Right kidney (tissue), 9 donors: Measurements from ENCODE around the gene OPN5.
"Not testable (repeated sequence)": the region's sequence is repeated elsewhere in the genome, so short reads cannot be mapped to it uniquely, and the experiment has no call there.

Source experiments
- DNase-seq: peaks from one replicate; pipeline ENCODE4 v3.0.0-alpha.2; 2016
- long read RNA-seq, 8 donors: transcript quantifications; one replicate each; lab custom pipeline, GENCODE V29; 2026

Gene OPN5
- long read RNA-seq, donor 1 = 0 reads
- long read RNA-seq, donor 2 = 0 reads
- long read RNA-seq, donor 3 = 0 reads
- long read RNA-seq, donor 4 = 0 reads
- long read RNA-seq, donor 5 = 0 reads
- long read RNA-seq, donor 6 = 0 reads
- long read RNA-seq, donor 7 = 0 reads
- long read RNA-seq, donor 8 = 0 reads

GRCh38 chr6:47781732-47782131 lies at the start of gene OPN5:
Gene OPN5, plus strand, starts transcription at chr6:47782032. Its CDS starts 35 bp downstream, at chr6:47782067.
- DNase-seq = no peak

GRCh38 chr6:47733879-47734558 lies 47.8 kb upstream of the OPN5 start:
- no peak for DNase-seq

DNA sequence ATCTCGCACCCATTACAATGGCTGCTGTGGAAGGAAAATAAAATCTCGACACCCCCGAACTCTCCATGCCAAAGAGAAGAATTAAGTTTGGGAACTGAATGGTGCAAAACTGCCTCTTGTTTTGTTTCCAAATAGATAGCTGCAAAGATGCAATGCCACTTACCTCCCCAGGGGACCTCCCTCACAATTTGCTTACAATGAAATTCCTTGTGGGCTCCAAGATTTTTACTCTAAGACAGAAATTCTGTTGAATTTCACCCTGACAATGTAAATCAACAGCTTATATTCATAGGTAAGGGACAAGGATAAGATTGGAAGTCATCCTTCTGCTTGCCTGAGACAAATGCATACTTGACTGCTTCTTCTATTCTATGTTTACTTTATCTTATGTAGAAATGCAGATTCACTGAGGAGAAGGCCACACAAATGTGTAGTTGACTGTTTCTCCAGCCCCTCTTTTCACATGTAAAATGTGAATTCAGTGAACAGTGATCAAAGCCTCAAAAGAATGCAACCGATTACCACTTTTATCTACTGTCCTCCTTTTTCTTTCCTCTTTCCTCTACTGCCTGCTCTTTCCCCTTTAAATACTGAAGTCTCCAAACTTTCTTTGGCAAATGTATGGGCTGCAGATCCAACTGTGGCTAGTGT lies 46.9 kb upstream of the OPN5 start:
- DNase-seq = no peak

GRCh38 chr6:47736083-47736700 lies 45.6 kb upstream of the OPN5 start:
- DNase-seq = no peak

DNA sequence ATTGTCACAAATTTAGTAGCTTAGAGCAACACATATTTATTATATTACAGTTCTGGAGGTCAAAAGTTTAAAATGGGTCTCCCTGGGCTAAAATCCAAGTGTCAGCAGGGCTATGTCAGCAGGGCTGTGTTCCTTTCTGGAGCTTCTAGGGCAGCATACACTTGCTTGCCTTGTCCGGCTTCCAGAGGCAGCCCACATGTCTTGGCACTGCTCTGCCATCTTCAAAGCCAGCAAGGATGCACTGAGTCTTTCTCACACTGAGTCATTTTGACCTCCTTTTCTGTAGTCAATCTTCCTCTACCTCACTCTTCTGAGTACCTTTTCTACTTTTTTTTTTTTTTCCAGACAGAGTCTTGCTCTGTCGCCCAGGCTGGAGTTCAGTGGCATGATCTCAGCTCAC lies 44.4 kb upstream of the OPN5 start:
- no peak for DNase-seq

DNA sequence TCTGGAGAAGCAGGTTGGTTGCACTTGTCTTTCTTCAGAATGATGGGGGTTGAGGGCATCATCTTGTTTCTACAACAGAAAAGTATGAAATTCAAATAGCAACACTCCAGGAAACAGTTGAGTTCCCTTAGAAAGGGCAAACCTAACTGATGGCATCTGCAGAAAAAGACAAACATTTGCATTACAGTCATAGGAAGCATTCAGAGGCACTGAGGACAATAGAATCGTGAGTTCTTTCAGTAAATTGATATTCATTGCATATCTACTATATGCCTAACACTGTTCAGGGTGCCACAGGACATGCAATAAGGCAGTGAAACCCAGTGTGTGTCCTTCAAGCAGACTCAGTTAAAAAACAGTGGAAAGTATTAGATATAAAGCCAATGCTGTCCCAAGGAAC lies 41.1 kb upstream of the OPN5 start:
- no peak for DNase-seq

DNA sequence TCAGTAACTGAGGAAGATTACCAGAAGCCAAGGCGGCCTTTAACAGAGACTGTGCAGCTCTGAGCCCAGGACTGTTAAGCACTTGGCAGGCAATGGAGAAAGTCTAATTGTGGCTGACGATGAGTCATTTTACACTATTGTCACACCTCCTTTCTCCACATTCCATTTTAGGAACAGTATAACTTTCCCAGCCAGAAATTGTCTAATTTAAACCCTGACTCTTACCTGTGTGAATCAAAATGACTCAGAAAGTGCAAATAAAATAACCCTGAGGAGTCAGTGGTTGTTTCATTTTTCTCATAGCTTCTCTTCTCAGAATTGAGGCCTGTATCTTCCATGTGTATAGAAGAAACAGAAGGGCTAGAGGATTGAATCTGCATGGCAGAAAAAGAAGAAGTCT lies 40.0 kb upstream of the OPN5 start:
- DNase-seq = no peak

GRCh38 chr6:47743744-47744143 lies 38.1 kb upstream of the OPN5 start:
- no peak for DNase-seq

DNA sequence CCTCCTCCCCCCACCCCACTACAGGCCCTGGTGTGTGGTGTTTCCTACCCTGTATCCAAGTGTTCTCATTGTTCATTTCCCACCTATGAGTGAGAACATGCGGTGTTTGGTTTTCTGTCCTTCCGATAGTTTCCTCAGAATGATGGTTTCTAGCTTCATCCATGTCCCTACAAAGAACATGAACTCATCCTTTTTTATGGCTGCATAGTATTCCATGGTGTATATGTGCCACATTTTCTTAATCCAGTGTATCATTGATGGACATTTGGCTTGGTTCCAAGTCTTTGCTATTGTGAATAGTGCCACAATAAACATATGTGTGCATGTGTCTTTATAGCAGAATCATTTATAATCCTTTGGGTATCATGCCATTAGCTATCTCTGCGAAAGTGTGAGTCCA lies 36.6 kb upstream of the OPN5 start:
- not testable (repeated sequence) for DNase-seq

DNA sequence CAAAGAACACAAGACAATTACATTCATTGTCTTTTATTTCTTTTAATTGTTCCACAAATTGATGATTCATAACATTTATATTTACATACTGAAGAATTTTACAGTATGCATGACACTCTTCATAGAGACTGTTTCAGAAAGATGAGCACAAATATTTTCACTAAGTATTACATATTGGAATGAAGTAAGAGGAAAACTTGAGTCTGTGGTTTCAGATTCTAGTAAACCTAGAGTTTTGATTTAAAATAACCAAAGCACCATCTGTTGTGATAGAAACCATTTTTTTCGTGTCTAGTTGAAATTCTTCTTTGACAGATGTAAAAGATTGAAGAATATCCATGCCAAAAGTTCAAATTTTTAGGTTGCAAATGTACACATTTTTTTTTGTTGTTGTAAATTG lies 32.1 kb upstream of the OPN5 start:
- DNase-seq = no peak

DNA sequence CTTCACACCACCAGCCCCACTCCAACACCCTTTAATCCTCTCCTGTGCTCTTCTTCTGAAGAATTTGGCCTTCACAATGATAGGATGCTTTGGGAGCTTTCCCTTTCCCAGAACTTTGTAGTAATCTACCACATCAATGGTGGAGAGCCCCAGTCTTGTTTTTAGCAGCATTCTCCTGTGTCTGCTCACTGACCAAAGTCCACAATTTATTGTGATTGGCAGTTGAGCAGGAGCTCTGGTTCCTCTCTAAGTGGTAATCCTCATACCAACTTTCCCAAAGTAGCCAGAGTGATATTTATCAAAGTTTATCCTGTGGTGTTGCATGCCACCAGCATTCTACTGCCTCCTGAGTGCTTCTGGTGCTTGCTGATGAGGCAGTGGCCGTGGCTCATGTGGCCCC lies 29.0 kb upstream of the OPN5 start:
- DNase-seq = no peak

DNA sequence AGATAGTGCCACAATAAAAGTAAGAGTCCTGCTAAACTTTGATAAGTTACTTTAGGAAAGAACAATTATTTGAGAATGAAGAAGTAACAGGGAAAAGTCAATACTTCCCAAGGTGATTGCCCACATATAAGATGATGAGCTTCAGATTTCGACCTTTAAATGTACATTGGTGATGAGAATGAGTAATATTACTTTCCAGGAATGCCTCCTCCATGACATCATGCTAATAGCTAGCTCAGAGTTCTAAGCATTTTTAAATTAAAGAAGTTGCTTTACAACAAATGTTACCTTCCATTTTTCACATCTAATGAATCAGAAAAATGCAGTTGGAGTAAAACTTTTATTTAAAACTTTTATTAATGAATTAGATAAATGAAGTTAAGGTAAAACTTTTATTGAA lies 22.5 kb upstream of the OPN5 start:
- DNase-seq = no peak

GRCh38 chr6:47762502-47762901 lies 19.3 kb upstream of the OPN5 start:
- no peak for DNase-seq

- DNase-seq = no peak
Measured at GRCh38 chr6:47766445-47766844, 15.4 kb upstream of the OPN5 start.

- no peak for DNase-seq
Measured at GRCh38 chr6:47767102-47767501, 14.7 kb upstream of the OPN5 start.

DNA sequence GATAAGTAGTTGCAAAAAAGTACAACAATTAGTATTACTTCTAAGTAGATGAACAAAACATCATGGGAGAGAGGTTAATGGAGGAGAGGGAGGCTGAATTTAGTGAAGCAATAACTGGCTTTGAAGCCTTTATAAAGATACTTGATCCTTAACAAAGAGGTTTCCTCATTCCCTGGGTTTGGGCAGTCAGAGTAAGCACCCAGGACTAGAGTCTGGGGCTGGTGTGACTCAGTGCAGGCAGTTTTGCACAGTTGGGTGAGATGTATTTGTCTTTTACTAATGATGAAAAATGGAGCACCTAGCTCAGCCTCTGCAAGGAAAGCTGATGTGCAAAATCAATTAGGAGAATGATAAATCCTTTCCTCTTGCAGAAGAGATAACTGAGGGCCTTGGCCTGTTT lies 11.8 kb upstream of the OPN5 start:
- no peak for DNase-seq

GRCh38 chr6:47772359-47772758 lies 9.5 kb upstream of the OPN5 start:
- DNase-seq = no peak

DNA sequence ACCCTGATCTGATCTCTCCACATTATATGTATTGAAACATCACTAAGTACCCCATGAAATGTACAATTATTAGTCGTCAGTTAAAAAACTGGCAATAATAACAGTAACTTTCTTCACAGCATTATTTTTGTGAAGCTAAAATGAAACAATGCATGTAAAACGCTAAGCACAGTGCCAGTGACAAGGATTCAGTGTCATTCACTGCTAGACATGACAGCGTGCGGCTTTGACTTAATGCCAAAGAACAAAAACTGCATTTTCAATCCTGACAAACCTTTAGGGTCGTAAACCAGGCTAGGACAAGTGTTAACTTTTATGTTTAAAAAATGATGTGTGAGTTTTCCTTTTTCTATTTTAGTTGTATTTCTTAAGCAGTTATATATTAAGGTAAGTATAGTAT lies 8.8 kb upstream of the OPN5 start:
- DNase-seq = no peak

GRCh38 chr6:47780510-47781356 lies 1.1 kb upstream of the OPN5 start:
- DNase-seq = peak; percentile 54

DNA sequence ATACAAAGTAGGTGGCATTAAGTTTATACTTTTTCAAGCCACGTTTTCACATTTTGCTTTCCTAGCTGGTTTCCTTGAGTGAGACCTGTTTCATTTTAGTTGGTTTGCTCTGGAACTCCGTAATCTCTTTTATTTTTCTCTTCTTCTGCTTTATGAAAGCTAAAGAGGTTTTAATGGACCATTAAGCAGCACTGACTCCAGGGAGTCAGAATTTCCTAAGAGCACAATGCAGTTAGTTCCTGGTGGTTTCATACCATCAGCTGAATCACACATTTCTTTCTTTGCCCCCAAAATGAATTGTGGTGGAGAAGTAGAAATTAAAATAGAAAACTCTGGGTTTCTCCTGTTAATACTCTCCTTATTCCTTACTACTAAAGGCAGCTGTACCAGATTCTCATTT lies 3.4 kb downstream of the OPN5 start:
- DNase-seq = no peak

GRCh38 chr6:47787620-47788497 lies 6.0 kb downstream of the OPN5 start:
- DNase-seq = peak; percentile 64

- no peak for DNase-seq
Measured at GRCh38 chr6:47788498-47788884, 6.7 kb downstream of the OPN5 start.
